GM06990 (cell line): ENCODE data around the gene MYO7A.

Experiments
- DNase-seq: peaks from one replicate; pipeline ENCODE4 v3.0.0-alpha.2; 2011; ENCODE audit not compliant: insufficient read length; ENCODE audit errors: extremely low read depth
- H3K27me3 ChIP-seq: replicated peaks from 2 replicates; pipeline ENCODE4 v1.6.0; 2011; ENCODE audit warnings: low read length; ENCODE audit not compliant: control insufficient read depth, insufficient read depth
- H3K36me3 ChIP-seq: 2 replicates; pipeline ENCODE4 v1.5.1; 2011; ENCODE audit warnings: low read length; ENCODE audit not compliant: control insufficient read depth, insufficient read depth
- H3K4me3 ChIP-seq: replicated peaks from 2 replicates; pipeline ENCODE4 v1.5.1; 2011; ENCODE audit warnings: low read depth, mild to moderate bottlenecking, control low read depth, low read length
- CTCF ChIP-seq: IDR thresholded peaks from 2 replicates; pipeline ENCODE4 v1.5.1; 2011; ENCODE audit warnings: low read length, control low read depth, mild to moderate bottlenecking, inconsistent platforms; ENCODE audit not compliant: insufficient read depth, poor library complexity, severe bottlenecking

MYO7A gene

DNA sequence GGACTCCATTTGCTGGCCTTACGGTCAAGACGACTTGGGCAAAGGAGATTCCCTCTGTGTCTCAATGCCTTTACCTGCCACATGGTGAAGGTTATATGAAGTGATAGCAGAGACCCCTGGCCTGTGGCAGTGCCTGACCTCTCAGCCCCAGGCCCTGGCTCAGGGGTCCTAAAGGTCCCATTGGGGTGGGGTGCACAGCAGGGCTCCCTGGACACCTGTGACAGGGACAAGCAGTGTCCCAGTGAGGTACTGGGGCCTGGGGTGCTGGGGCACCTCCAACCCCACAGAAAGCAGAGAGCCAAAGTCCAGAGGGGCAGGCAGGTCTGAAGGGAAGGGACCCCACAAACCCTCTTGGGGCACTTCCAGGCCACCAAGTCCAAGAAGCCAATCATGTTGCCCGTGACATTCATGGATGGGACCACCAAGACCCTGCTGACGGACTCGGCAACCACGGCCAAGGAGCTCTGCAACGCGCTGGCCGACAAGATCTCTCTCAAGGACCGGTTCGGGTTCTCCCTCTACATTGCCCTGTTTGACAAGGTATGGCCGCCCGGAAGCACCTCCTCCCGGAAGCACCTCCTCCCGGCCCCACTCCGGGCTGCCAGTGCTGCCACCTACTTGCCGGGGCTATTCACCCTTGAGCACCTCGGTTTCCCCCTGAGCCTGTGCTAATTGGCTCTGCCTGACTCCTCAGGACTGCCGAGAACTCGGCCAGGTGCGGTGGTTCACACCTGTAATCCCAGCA, 62.5 kb downstream of the MYO7A start:
- Histone ChIP-seq H3K4me3 (no peak overlapping the region), H3K36me3 (no peaks in the 10 kb centered on the region), H3K27me3 (no peaks in the 10 kb centered on the region)
- DNase-seq, result no peak
- TF ChIP-seq CTCF, result no peak

- Histone ChIP-seq H3K27me3 (no peaks in the 10 kb centered on the region), H3K36me3 (no peaks in the 10 kb centered on the region), H3K4me3 (no peak overlapping the region)
- TF ChIP-seq CTCF, result no peak
- no peak for DNase-seq
Measured at GRCh38 chr11:77191429-77191822, 63.4 kb downstream of the MYO7A start.

DNA sequence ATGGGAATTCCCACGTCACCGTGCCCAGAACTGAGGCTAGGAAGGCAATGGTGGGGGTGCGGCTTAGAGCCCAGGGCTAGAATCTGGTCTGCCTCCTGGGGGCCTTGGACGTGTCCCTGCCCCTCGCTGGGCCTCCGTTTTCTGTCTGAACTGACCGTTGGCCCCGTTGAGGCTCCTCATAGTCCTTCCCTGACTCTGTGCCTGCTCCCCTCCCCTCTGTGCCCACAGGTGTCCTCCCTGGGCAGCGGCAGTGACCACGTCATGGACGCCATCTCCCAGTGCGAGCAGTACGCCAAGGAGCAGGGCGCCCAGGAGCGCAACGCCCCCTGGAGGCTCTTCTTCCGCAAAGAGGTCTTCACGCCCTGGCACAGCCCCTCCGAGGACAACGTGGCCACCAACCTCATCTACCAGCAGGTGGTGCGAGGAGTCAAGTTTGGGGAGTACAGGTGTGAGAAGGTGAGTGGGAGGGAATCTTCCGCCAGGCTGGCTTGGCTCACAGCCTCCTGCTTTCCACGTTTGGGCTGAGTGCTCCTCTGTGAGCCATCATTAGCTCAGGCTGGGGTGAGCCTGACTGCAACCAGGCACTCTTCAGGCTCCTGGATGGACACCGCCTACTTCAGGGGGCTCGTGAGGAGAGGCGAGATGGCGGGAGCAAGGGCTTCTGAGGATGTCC, 63.9 kb downstream of the MYO7A start:
- no peaks in the 10 kb centered on the region for H3K27me3 ChIP-seq
- H3K36me3 ChIP-seq, result no peaks in the 10 kb centered on the region
- no peak overlapping the region for H3K4me3 ChIP-seq
- peak; percentile 44 for DNase-seq
- TF ChIP-seq CTCF, result peak; percentile 79

DNA sequence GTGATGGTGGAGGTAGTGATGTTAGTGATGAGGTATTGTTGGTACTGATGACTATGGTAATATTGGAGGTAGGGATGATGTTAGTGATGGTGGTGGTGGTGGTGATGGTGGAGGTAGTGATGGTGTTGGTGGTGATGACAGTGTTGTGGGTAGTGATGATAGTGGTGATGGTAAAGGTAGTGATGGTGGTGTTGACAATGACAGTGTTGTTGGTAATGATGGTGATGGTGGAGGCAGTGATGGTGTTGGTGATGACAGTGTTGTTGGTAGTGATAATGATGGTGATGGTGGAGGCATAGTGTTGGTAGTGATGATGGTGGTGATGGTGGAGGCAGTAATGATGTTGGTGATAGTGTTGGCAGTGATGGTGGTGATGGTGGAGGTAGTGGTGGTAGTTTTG, 65.1 kb downstream of the MYO7A start:
- Histone ChIP-seq H3K36me3 (no peaks in the 10 kb centered on the region), H3K27me3 (no peaks in the 10 kb centered on the region), H3K4me3 (no peak overlapping the region)
- no peak for TF ChIP-seq CTCF
- no peak for DNase-seq

GRCh38 chr11:77193911-77194830, 66.1 kb downstream of the MYO7A start:
- no peak for DNase-seq
- H3K36me3 ChIP-seq, result no peaks in the 10 kb centered on the region
- no peak for TF ChIP-seq CTCF
- no peaks in the 10 kb centered on the region for H3K27me3 ChIP-seq
- H3K4me3 ChIP-seq, result no peak overlapping the region
